ENCODE measurements around the gene IFIH1.

IFIH1 gene

DNA sequence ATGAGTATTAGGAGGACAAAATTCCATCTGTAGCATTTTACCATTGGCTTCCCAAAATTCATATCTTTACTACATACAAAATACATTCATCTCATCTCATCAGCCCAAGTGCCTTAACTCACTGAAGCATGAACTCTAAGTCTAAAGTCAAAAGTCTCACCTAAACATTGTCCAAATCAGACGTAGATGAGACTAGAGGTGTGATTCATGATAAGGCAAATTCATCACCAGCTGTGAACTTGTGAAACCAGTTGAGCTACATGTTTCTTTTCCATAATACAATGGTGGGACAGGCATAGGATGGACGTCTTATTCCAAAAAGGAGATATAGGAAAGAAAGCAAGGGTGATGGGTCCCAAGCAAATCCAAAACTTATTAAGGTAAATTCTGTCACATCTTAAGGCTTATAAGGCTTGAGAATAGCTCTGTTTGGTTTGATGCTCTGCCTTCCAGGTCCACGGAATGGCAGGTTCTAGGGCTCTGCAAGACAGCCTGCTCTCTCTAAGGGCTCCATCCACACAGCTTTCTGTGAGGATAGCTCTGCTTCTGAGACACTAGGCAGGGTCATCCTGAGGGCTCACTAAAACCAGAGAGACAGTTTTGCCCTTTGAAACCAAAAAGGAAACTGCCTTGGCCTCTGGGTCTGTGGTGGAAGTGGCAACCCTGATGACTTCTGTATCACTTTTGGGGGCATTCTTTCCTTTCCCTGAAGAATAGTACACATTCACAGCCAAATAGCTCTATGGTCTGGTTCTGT lies 9.6 kb downstream of the IFIH1 start:
- no peak overlapping the region for H2AFZ ChIP-seq (ENCODE audit: low read length)
- no peaks in the 10 kb centered on the region for H3K9me3 ChIP-seq (ENCODE audit: insufficient read depth, low read depth, low read length)
- no peaks in the 10 kb centered on the region for H4K20me1 ChIP-seq (ENCODE audit: insufficient read depth, low read length, poor library complexity, severe bottlenecking)
- TF ChIP-seq CTCF (conservative IDR thresholded peaks at IDR 0.05; ENCODE audit: low read length) (no peak), EZH2phosphoT487 (IDR thresholded peaks at IDR 0.05; ENCODE audit: borderline replicate concordance) (no peak)
- H3K79me2 ChIP-seq (ENCODE audit: insufficient read depth, low read length) = 0 out of 2 replicates have a peak, but pooled peaks cover 5% of the 10 kb centered on the region
- H3K4me3 ChIP-seq (ENCODE audit: low read length, poor library complexity, severe bottlenecking) = no peak overlapping the region
- no peak overlapping the region for H3K9ac ChIP-seq (ENCODE audit: low read depth, low read length, poor library complexity, severe bottlenecking)
- H3K4me2 ChIP-seq (ENCODE audit: low read depth, low read length, poor library complexity, severe bottlenecking) = no peak overlapping the region
- H3K36me3 ChIP-seq (ENCODE audit: insufficient read depth, low read length) = 0 out of 2 replicates have a peak, but pooled peaks cover 3% of the 10 kb centered on the region
- H3K4me1 ChIP-seq (ENCODE audit: insufficient read depth, low read length, poor library complexity, severe bottlenecking) = peaks cover 17% of the 10 kb centered on the region
- no peaks in the 10 kb centered on the region for H3K9me2 ChIP-seq (replicated peaks; ENCODE audit: low read depth, low read length)
- H3K27me3 ChIP-seq (ENCODE audit: insufficient read depth, low read length, poor library complexity, severe bottlenecking) = no peaks in the 10 kb centered on the region
- H3F3A ChIP-seq (ENCODE audit: low read depth) = no peaks in the 10 kb centered on the region

GRCh38 chr2:162305901-162306300 lies 12.6 kb downstream of the IFIH1 start:
- Histone ChIP-seq H3K36me3 (ENCODE audit: insufficient read depth, low read length) (0 out of 2 replicates have a peak, but pooled peaks cover 3% of the 10 kb centered on the region), H4K20me1 (ENCODE audit: insufficient read depth, low read length, poor library complexity, severe bottlenecking) (no peaks in the 10 kb centered on the region), H3K4me3 (ENCODE audit: low read length, poor library complexity, severe bottlenecking) (no peak overlapping the region), H3K9me2 (replicated peaks; ENCODE audit: low read depth, low read length) (no peaks in the 10 kb centered on the region), H3K9me3 (ENCODE audit: insufficient read depth, low read depth, low read length) (no peaks in the 10 kb centered on the region), H3F3A (ENCODE audit: low read depth) (no peaks in the 10 kb centered on the region), H2AFZ (ENCODE audit: low read length) (no peak overlapping the region), H3K9ac (ENCODE audit: low read depth, low read length, poor library complexity, severe bottlenecking) (no peak overlapping the region), H3K4me2 (ENCODE audit: low read depth, low read length, poor library complexity, severe bottlenecking) (no peak overlapping the region), H3K4me1 (ENCODE audit: insufficient read depth, low read length, poor library complexity, severe bottlenecking) (no peaks in the 10 kb centered on the region), H3K27me3 (ENCODE audit: insufficient read depth, low read length, poor library complexity, severe bottlenecking) (no peaks in the 10 kb centered on the region), H3K79me2 (ENCODE audit: insufficient read depth, low read length) (no peaks in the 10 kb centered on the region)
- no peak for TF ChIP-seq EZH2phosphoT487 (IDR thresholded peaks at IDR 0.05; ENCODE audit: borderline replicate concordance)
- no peak for TF ChIP-seq CTCF (conservative IDR thresholded peaks at IDR 0.05; ENCODE audit: low read length)

DNA sequence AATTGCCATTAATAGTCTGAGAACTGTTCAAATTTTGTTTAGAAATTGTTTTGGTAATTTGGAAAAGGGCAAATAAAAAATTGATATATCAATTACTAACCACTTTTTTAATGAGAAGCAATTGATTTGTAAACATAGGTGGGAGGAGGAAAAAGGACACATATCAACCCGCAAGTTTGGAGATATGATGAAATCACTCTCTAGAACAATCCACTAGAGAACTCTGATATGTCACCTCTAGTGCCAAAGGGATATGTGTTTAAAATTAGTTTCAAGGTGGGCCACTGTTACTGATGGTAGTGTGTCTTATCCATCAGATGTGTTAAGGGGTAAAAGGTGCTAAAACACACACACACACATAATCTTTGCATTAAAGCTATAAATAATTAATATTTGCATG lies 16.6 kb downstream of the IFIH1 start:
- H3K9me2 ChIP-seq (replicated peaks; ENCODE audit: low read depth, low read length) = no peaks in the 10 kb centered on the region
- H3K4me3 ChIP-seq (ENCODE audit: low read length, poor library complexity, severe bottlenecking) = no peak overlapping the region
- no peaks in the 10 kb centered on the region for H3F3A ChIP-seq (ENCODE audit: low read depth)
- H3K27me3 ChIP-seq (ENCODE audit: insufficient read depth, low read length, poor library complexity, severe bottlenecking) = no peaks in the 10 kb centered on the region
- no peaks in the 10 kb centered on the region for H3K9me3 ChIP-seq (ENCODE audit: insufficient read depth, low read depth, low read length)
- H2AFZ ChIP-seq (ENCODE audit: low read length) = no peak overlapping the region
- no peaks in the 10 kb centered on the region for H3K4me1 ChIP-seq (ENCODE audit: insufficient read depth, low read length, poor library complexity, severe bottlenecking)
- H3K9ac ChIP-seq (ENCODE audit: low read depth, low read length, poor library complexity, severe bottlenecking) = no peak overlapping the region
- H3K4me2 ChIP-seq (ENCODE audit: low read depth, low read length, poor library complexity, severe bottlenecking) = no peak overlapping the region
- H3K36me3 ChIP-seq (ENCODE audit: insufficient read depth, low read length) = no peaks in the 10 kb centered on the region
- no peaks in the 10 kb centered on the region for H4K20me1 ChIP-seq (ENCODE audit: insufficient read depth, low read length, poor library complexity, severe bottlenecking)
- no peaks in the 10 kb centered on the region for H3K79me2 ChIP-seq (ENCODE audit: insufficient read depth, low read length)
- TF ChIP-seq EZH2phosphoT487 (IDR thresholded peaks at IDR 0.05; ENCODE audit: borderline replicate concordance) = no peak
- TF ChIP-seq CTCF (conservative IDR thresholded peaks at IDR 0.05; ENCODE audit: low read length) = no peak
